Psoas muscle (tissue), 8 donors: Measurements from ENCODE around the gene SREBF2. TPM values are rescaled to one million over a fixed set of nuclear protein-coding genes. Genes with fewer than 3 reads are reported as not detected.

ENCODE experiments used
- ATAC-seq, 4 donors: fragments of 200-7000 bp; cut with Tn5 transposase; one replicate each; pipeline ENCODE4 v1.9.1; 2020; ENCODE audit warnings: moderate library complexity in 3 of 4, mild to moderate bottlenecking in 2 of 4
- DNase-seq, 2 donors: peaks; one replicate each; pipeline ENCODE4 v3.0.0-alpha.2; 2020
- H3K27ac ChIP-seq: fragments of 200-600 bp; one replicate; pipeline ENCODE4 v1.8.0; 2022
- H3K27me3 ChIP-seq, 3 donors: fragments of 200-600 bp in 1 of 3; one replicate each; pipeline versions ENCODE4 v1.6.1 to v1.8.0; 2013 to 2022; ENCODE audit warnings: low read length in 2 of 3, mild to moderate bottlenecking in 2 of 3, moderate library complexity in 1 of 3; ENCODE audit not compliant: insufficient read depth in 3 of 3
- H3K36me3 ChIP-seq, 2 donors: fragments of 200-600 bp in 1 of 2; one replicate each; pipeline versions ENCODE4 v1.6.1 to v1.8.0; 2013 to 2022; ENCODE audit warnings: low read depth in 1 of 2, mild to moderate bottlenecking in 1 of 2, moderate library complexity in 1 of 2; ENCODE audit not compliant: insufficient read depth in 1 of 2
- H3K4me1 ChIP-seq: fragments of 200-600 bp; one replicate; pipeline ENCODE4 v1.8.0; 2022
- H3K4me3 ChIP-seq: fragments of 200-600 bp; one replicate; pipeline ENCODE4 v1.8.0; 2022; ENCODE audit warnings: mild to moderate bottlenecking
- H3K9me3 ChIP-seq: fragments of 200-600 bp; one replicate; pipeline ENCODE4 v1.8.0; 2022
- WGBS, 3 donors: extraction: QIAGEN DNeasy Blood & Tissue Kit; methylation state at CpG; one replicate each; pipeline versions ENCODE4 v1.1.6 to v1.1.7; 2013; 5-methylcytosine and 5-hydroxymethylcytosine counted together
- intact Hi-C, 2 donors: fragments of 100-400 bp; cut with DNase I; formaldehyde crosslinking; loops; one replicate each; pipeline versions ENCODE4 v1.11.0 to v1.14.2; 2022
- polyA plus RNA-seq, 3 donors: library from polyadenylated mRNA; stranded (reverse); fragments of 200-250 nt; gene quantifications; one replicate each; pipeline ENCODE4 v1.2.3, GENCODE V29; 2013
- total RNA-seq, 4 donors: library from RNA; stranded (reverse); fragmentation: NEBNext Ultra II Directional in 2 of 4; extraction: Animal tissue kit (Norgen Biotek cat#: 25700) in 2 of 4; gene quantifications; one replicate each; pipeline versions ENCODE4 v1.2.1 to v1.2.4, GENCODE V29; 2021 to 2023
- TF ChIP-seq, protein P1 (sequence below): fragments of 200-600 bp; IDR thresholded peaks from one replicate; pipeline ENCODE4 v1.8.0; 2022; ENCODE audit warnings: antibody characterized with exemption
- donor health status: healthy with polysubstance abuse.
- donor health status: DM: no; HTN: no; CAD: no; lungs with moderate emphysema.
- donor health status: Bipolar disorder and iron deficiency.
- donor health status: healthy.
- donor health status: DM: yes; HTN: yes; CAD: no.
- donor health status: DM: no; HTN: no; CAD: no.
- donor health status: DM: no; HTN: no; CAD: no.
- donor health status: DM: yes; HTN: yes; CAD: no.

Gene SREBF2
- total and polyA plus RNA-seq, 7 donors = 21.0 to 47.0 (median 36.3) TPM

DNA sequence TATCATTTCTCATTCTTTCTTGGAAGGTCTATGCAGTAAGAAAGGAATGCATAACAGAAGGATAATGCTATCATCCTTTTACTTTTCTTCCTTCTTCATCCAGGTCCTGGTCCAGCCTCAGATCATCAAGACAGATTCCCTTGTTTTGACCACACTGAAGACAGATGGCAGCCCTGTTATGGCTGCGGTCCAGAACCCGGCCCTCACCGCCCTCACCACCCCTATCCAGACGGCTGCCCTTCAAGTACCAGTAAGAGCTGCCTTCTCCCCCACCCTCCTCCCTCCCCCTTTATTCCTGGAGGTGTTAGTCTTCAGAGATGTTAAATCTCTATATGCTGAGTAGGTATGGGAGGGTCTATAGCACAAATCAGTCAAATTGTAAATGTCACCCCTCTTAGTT, 37.9 kb downstream of the SREBF2 start:
- Histone ChIP-seq H3K27ac (no peak overlapping the region), H3K27me3 (no peaks in the 10 kb centered on the region), H3K4me3 (no peak overlapping the region), H3K36me3 (peaks cover 7 to 90% of the 10 kb centered on the region in 2 donors), H3K9me3 (no peaks in the 10 kb centered on the region), H3K4me1 (no peaks in the 10 kb centered on the region)
- ATAC-seq (no peak), DNase-seq (no peak)
- TF ChIP-seq, protein P1, sequence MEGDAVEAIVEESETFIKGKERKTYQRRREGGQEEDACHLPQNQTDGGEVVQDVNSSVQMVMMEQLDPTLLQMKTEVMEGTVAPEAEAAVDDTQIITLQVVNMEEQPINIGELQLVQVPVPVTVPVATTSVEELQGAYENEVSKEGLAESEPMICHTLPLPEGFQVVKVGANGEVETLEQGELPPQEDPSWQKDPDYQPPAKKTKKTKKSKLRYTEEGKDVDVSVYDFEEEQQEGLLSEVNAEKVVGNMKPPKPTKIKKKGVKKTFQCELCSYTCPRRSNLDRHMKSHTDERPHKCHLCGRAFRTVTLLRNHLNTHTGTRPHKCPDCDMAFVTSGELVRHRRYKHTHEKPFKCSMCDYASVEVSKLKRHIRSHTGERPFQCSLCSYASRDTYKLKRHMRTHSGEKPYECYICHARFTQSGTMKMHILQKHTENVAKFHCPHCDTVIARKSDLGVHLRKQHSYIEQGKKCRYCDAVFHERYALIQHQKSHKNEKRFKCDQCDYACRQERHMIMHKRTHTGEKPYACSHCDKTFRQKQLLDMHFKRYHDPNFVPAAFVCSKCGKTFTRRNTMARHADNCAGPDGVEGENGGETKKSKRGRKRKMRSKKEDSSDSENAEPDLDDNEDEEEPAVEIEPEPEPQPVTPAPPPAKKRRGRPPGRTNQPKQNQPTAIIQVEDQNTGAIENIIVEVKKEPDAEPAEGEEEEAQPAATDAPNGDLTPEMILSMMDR = no peak
- intact Hi-C loops = no loop called here
- WGBS, 3 donors = 59 to 67% (median 62%) methylated on average over 4 of the region's 4 CpGs

DNA sequence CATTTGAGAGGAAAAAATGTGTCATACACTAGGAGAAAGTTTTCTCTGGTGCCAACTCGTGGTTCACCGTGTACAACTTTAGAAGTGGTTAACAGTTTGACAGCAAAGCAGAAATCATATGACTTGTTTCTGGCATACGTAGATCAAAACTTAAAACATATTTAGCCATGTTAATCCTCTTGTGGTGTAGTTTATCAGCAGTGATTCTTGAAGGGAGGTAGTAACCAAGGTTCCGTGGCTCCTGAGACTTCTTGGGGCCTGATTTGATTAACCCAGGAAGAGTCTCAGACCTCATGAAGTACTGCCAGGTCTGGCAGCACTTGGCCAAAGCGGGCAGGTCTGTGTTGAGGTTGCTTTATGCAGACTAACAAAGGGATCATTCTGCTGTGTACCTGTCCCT, 40.5 kb downstream of the SREBF2 start:
- Histone ChIP-seq H3K27me3 (no peaks in the 10 kb centered on the region), H3K27ac (peak overlapping the region; percentile 33), H3K4me3 (no peak overlapping the region), H3K9me3 (no peaks in the 10 kb centered on the region), H3K4me1 (no peaks in the 10 kb centered on the region), H3K36me3 (peaks cover 8 to 98% of the 10 kb centered on the region in 2 donors)
- TF ChIP-seq, protein P1 = no peak
- DNase-seq (no peak), ATAC-seq (peak; percentile 33 to 85 (median 54))
- intact Hi-C loops = no loop called here
- 26 to 55% (median 41%) methylated on average over 5 of the region's 5 CpGs for WGBS, 3 donors

DNA sequence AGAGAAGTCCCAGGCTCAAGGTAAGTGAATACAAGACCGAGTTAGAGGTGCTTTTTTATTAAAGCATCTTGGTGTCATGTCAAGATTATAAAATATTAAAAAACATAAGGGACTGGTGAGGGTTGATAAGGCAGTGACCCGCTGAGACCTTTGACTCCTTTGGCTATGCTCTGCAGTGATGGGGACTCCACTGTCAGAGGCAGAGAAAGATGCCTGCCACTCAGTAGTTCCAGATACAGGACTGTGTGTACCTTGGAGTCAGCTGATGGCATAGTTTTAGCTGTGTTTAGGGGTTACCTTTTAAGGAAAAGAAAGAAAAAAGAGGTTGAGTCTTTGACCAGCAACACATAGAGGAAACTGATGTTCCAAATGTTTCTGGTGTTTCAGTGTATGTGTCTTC, 41.2 kb downstream of the SREBF2 start:
- no peak overlapping the region for H3K27ac ChIP-seq
- no peak for DNase-seq
- 94 to 98% (median 95%) methylated on average over 2 of the region's 2 CpGs for WGBS, 3 donors
- no peak overlapping the region for H3K4me3 ChIP-seq
- TF ChIP-seq, protein P1 = no peak
- H3K9me3 ChIP-seq = no peaks in the 10 kb centered on the region
- no peaks in the 10 kb centered on the region for H3K27me3 ChIP-seq
- intact Hi-C loops = no loop called here
- ATAC-seq = no peak
- H3K36me3 ChIP-seq = peaks cover 11 to 98% of the 10 kb centered on the region in 2 donors
- H3K4me1 ChIP-seq = no peaks in the 10 kb centered on the region

DNA sequence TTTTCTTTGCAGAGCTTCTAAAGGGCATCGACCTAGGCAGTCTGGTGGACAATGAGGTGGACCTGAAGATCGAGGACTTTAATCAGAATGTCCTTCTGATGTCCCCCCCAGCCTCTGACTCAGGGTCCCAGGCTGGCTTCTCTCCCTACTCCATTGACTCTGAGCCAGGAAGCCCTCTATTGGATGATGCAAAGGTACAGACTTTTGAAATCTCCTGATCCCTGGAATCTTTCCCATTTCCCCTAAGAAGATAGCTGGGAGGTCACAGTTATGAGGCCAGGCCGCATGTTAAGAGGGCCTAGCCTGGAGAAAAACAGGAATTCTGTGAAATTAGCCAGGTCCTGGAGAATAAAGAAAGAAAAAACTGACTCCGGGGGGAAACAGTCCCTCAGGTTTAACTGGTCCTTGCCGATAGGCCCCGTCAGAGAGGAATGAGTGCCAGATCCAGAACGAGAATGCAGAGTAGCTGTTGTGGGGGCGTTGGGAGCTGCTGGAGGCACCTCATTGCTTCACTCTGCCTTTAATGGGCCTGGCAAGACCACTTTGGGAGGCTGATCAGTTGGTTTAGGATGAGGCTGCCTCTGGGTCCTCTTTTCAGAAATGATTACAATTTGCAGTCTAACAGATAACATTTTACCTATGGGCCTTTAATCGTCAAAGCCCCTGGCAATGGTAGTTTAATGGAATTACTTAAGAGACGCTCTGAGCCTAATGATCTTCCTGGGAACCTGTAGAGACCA, 42.8 kb downstream of the SREBF2 start:
- H3K9me3 ChIP-seq = no peaks in the 10 kb centered on the region
- 88 to 91% (median 91%) methylated on average over 10 of the region's 10 CpGs for WGBS, 3 donors
- no peaks in the 10 kb centered on the region for H3K27me3 ChIP-seq
- TF ChIP-seq, protein P1 = no peak
- intact Hi-C loops = no loop called here
- ATAC-seq (no peak), DNase-seq (no peak)
- H3K4me1 ChIP-seq = peaks cover 6% of the 10 kb centered on the region
- no peak overlapping the region for H3K27ac ChIP-seq
- peaks cover 11 to 96% of the 10 kb centered on the region in 2 donors for H3K36me3 ChIP-seq
- no peak overlapping the region for H3K4me3 ChIP-seq

DNA sequence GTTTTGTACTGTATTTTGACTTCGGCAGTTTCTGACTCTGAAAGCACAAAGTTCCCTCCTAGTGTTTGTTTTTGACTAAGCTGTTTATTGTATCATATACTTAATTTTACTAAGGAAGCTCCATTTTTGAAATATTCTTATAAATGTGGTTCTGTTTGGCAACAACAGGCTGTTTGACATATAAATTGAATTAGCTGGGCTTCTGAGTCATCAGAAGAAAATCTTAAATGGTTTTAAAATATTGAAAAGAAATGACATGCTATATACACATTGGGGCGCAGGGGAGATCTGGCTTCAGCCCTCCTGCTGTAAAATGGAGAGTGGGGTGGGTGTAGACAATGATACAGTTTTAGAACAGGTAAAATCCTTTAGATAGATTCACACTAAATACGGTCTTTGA, 43.4 kb downstream of the SREBF2 start:
- peaks cover 12% of the 10 kb centered on the region for H3K4me1 ChIP-seq
- H3K9me3 ChIP-seq = no peaks in the 10 kb centered on the region
- ATAC-seq = no peak
- intact Hi-C loops = no loop called here
- no peak for DNase-seq
- TF ChIP-seq, protein P1 = no peak
- no peak overlapping the region for H3K27ac ChIP-seq
- no peaks in the 10 kb centered on the region for H3K27me3 ChIP-seq
- WGBS, 3 donors = 95 to 97% (median 97%) methylated on average over 3 of the region's 3 CpGs
- H3K36me3 ChIP-seq = peaks cover 11 to 96% of the 10 kb centered on the region in 2 donors
- H3K4me3 ChIP-seq = no peak overlapping the region
